ENCODE measurements around the gene CEP72.

The CEP72 gene

GRCh38 chr5:660491-661030, 48.4 kb downstream of the CEP72 start:
- DNase-seq (ENCODE audit: low read depth): no peak

- DNase-seq (ENCODE audit: low read depth): no peak
Measured at GRCh38 chr5:661891-662750, 50.0 kb downstream of the CEP72 start.

GRCh38 chr5:662751-663435, 50.8 kb downstream of the CEP72 start:
- DNase-seq (ENCODE audit: low read depth): no peak

- DNase-seq (ENCODE audit: low read depth): no peak
Measured at GRCh38 chr5:663436-664342, 51.5 kb downstream of the CEP72 start.

- DNase-seq (ENCODE audit: low read depth): no peak
Measured at GRCh38 chr5:664343-664993, 52.3 kb downstream of the CEP72 start.

GRCh38 chr5:664994-665360, 52.8 kb downstream of the CEP72 start:
- no peak for DNase-seq (ENCODE audit: low read depth)

- DNase-seq (ENCODE audit: low read depth): no peak
Measured at GRCh38 chr5:665541-665955, 53.4 kb downstream of the CEP72 start.

- DNase-seq (ENCODE audit: low read depth): no peak
Measured at GRCh38 chr5:665956-666711, 54.0 kb downstream of the CEP72 start.

GRCh38 chr5:666816-667498, 54.8 kb downstream of the CEP72 start:
- DNase-seq (ENCODE audit: low read depth): no peak

GRCh38 chr5:668283-668995, 56.3 kb downstream of the CEP72 start:
- no peak for DNase-seq (ENCODE audit: low read depth)

GRCh38 chr5:669111-669841, 57.1 kb downstream of the CEP72 start:
- DNase-seq (ENCODE audit: low read depth): no peak

GRCh38 chr5:669842-670395, 57.8 kb downstream of the CEP72 start:
- DNase-seq (ENCODE audit: low read depth): no peak

- no peak for DNase-seq (ENCODE audit: low read depth)
Measured at GRCh38 chr5:670396-671270, 58.5 kb downstream of the CEP72 start.

- no peak for DNase-seq (ENCODE audit: low read depth)
Measured at GRCh38 chr5:671459-672328, 59.6 kb downstream of the CEP72 start.

GRCh38 chr5:672329-673160, 60.4 kb downstream of the CEP72 start:
- peak; percentile 40 for DNase-seq (ENCODE audit: low read depth)

Data from stromal cell of bone marrow (primary cell).